ENCODE data around the gene TMBIM6.
A peak's percentile ranks its signal among the peaks of the same experiment; 100 is the strongest.
"Not testable (repeated sequence)": the region's sequence is repeated elsewhere in the genome, so short reads cannot be mapped to it uniquely, and the experiment has no call there.

Gene TMBIM6, protein sequence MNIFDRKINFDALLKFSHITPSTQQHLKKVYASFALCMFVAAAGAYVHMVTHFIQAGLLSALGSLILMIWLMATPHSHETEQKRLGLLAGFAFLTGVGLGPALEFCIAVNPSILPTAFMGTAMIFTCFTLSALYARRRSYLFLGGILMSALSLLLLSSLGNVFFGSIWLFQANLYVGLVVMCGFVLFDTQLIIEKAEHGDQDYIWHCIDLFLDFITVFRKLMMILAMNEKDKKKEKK

GRCh38 chr12:49740930-49741881 lies at the start of gene TMBIM6:
TSS of gene TMBIM6 (plus strand) at chr12:49741557. CDS start at chr12:49752494, 10,937 bp downstream.
- DNase-seq = peak; percentile 98

DNA sequence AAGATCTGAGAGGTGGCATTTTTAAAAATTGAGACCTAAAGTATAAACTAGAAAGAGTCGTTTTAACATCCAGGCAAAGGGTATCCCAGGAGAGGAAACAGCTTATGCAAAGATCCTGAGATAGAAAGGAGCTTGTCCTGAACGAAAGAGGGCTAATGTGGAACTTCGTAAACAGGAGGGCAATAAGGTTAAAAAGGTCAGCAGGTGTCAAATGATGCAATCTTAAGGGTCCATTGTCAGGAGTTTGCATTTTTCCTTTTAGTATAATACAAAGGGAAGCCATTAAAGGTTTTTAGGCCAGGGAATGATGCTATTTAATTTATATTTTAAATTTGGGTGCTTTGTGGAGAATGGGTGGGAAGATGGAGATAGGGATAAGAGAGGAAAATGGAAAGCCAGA lies 48.5 kb upstream of the TMBIM6 start:
- no peak for DNase-seq

- no peak for DNase-seq
Observed at GRCh38 chr12:49693931-49694444, 47.4 kb upstream of the TMBIM6 start.

GRCh38 chr12:49696723-49697122 lies 44.6 kb upstream of the TMBIM6 start:
- DNase-seq = no peak

DNA sequence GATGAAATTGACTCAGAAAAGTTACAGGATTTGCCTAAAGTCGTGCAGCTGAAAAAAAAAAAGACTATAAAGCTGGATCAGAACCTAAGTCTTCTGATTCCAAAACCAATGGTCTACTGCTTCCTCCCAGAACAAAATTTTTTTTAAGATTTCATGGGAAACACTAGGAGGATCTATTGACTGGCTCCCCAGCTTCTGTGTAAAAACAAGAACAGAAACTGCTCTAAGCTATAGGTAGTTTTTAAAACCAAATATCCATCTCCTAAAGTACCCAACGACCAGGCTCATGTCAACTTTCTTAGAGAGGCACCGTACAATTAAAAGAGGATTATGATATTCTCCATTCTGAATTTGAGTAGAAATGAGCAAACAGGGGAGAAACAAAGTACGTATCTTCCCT lies 43.5 kb upstream of the TMBIM6 start:
- DNase-seq = no peak

DNA sequence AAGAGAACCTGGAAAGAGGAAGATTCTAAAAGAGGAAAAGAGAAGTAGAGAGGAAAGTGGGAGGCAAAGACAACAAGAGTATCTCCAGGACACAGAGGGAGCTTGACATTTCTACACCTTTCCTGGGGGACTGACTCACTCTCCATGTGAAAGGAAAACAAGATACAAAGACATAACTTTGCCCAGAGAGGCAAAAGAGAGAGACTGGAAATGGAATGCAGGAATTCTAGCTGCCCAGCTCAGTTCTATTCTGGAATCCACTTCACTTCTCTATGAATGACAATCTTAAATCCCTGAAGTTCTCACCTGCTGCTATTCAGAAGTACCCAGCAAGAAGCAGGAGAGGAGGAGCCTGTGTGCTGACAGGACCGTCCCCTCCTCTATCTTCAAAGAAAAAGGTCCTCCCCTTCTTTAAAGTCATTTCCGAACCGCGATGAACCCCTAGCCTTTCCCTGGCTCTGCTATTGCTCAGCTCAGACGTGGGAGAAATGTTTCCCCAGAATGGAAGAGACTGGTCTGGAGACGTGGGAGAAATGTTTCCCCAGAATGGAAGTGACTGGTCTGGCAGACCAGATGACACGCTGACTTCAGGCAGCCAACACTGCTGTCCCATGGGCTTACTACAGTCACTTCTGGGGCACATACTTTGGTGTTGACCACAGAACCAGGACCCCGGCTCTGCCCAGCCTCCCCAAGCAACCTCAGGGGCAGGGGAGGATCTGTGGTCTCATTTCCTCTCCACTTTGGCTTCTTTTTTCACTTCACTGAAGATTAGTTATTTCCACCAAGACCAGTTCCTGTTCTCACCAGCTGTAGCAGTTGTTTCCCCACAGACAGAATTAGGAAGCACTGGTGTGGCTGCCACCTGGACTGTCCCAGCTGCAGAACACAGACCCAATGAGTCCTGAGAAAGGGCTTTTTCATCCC lies 42.5 kb upstream of the TMBIM6 start:
- no peak for DNase-seq

- no peak for DNase-seq
Observed at GRCh38 chr12:49702009-49702408, 39.3 kb upstream of the TMBIM6 start.

DNA sequence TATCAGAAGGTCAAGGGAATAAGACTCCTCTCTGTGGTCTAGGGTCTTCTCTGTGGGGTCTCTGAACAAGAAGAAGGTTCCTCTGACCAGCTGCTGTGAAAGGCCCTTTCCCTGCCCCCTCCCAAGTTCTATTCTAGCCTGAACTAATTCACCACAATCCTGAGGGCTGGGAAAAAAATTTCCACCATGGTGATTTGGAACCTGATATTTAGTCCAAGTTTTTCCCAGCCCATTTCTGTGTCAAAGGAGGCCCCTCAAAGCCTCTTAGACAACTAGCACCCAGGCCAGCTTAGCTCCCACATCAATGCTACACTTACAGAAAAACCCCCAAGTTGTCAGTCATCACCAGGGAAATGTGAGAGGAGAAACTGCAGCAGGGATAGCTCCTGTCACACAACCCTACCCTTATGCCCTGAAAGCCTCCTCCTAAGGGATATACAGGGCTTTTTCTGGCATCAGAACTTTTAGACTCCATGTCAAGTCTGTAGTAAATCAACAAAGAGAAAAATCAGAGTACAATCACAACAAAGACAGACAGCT lies 38.6 kb upstream of the TMBIM6 start:
- no peak for DNase-seq

DNA sequence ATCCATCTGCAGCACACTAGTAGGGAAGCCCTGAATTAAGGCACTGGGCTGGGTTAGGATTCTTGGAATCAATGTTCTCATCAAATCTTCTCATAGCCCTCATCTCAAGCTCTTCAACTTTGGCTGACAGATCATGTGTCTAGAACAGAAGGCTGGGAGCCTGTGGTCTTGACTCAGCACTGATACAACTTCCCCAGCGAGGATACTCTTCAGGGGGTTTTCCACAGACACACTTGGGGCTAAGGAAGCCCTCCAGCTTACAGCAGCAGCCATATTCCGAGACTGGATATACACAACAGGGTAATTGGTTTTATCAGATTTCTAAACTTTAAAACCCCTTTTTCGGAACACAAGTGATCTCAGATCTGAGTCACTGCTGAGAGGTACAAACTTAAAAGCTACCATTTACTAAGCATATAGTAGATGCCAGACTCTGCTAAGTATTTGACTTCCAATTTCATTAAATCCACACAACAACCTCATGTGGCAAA lies 37.7 kb upstream of the TMBIM6 start:
- DNase-seq = peak; percentile 23

- DNase-seq = no peak
Observed at GRCh38 chr12:49705479-49706134, 35.8 kb upstream of the TMBIM6 start.

DNA sequence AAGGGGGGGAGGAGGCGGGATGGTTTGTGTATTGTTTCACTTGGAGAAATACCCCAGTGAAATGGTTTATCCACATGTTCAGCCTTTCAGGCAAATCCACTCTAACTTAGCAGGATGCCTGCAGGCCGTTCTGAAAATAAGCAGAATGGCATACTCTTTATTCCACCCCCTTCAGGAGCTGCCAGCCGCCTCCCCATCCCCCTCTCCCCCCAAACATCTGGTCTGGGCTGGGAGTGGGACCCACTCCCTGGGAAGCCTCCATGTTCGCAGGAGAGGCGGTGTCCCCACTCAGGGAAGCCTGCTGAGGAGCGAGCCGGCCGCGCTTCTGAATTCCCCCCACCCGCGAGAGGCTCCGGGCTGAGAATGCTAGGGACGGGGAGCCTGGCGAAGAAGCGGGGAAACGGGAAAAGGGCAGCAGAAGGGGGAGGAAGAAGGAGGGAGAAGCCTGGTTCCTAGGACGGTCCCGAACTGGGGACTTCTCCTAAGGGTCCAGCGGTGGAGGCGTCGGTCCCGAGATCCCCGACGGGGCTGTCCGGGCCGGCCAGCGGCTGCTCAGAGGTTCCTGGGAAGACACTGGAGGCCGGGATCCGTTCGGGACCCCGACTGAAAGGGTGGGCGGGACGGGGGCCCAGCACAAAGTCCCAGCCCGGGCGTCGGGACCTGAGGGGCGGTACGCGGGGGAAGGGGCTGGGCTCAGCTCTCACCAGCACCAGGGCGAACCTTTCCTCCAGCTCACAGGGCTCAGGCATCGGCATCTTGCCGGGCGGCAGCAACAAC lies 34.8 kb upstream of the TMBIM6 start:
- peak; percentile 16 for DNase-seq

DNA sequence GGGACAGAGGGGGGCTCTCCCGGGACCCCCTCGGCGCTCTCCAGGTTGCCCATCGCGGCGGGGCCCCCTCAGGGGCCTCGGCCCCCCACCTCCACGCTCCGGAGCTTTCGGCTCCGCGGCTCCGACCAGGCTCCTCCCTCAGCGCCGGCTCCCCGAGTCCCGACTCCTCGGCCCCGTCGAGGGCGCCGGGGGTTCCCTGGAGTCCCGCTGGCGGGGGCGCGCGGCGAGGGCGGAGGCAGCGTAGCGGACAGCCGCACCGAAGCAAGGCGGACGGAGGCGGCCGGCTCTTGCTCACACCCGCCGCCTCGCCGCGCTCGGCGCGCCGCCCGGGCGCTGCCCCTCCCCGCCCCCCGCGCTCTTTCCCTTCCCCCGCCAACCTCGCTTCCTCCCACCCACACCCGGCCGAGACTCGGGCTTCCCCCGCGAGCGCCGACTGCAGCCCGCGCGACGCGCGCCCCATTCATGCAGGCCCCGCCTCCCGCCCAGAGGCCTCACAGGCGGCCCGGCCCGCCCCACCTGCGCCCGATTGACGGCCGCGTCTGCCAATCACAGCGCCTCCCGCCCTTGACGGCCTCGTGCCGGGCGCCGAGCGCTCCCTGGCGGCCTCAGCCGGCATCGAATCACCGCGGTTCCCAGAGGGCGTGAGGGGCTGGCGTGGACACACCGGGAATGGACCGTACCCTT lies 34.1 kb upstream of the TMBIM6 start, which contains the start of gene FMNL3:
Gene FMNL3, minus strand, starts transcription at position 278 of the 684 bp plus-strand sequence. Its CDS starts 225 bp downstream, at position 53.
- peak; percentile 98 for DNase-seq

GRCh38 chr12:49707812-49708147 lies 33.6 kb upstream of the TMBIM6 start:
- DNase-seq = no peak

GRCh38 chr12:49708851-49709250 lies 32.5 kb upstream of the TMBIM6 start:
- DNase-seq = no peak

DNA sequence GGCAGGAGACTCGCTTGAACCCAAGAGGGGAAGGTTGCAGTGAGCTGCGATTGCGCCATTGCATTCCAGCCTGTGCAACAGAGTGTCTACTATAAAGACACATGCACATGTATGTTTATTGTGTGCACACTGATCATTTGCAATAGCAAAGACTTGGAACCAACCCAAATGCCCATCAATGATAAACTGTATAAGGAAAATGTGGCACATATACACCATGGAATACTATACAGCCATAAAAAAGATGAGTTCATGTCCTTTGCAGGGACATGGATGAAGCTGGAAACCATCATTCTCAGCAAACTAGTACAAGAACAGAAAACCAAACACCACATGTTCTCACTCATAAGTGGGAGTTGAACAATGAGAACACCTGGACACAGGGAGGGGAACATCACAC lies 27.4 kb upstream of the TMBIM6 start:
- DNase-seq = not testable (repeated sequence)

DNA sequence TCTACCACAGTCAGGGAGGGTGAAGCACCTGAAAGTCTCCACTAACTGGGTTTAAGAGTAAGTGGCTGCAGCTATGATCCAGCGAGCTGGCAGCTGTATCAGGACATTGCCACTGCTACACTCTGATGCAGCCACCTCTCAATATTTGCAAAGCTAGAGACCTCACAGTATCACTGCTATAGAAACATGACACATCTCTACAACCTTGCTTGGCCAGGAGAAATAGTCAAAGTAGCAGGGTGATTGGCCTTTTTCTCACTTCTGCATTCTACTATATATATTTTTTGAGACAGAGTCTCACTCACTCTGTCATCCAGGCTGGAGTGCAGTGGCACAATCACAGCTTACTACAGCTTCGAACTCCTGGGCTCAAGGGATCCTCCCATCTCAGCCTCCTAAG lies 24.8 kb upstream of the TMBIM6 start:
- DNase-seq = no peak

DNA sequence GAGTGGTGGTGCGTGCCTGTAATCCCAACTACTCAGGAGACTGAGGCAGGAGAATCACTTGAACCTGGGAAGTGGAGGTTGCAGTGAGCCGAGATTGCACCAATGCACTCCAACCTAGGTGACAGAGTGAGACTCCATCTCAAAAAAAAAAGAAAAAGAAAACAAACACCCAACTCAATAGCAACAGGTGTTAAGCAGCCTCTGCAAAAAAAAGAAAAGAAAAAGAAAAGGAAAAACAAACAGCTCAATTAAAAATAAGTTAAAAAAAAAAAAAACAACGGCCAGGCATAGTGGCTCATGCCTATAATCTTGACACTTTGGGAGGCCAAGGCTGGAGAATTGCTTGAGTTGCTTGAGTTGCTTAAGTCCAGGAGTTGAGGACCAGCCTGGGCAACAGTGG lies 23.6 kb upstream of the TMBIM6 start:
- DNase-seq = not testable (repeated sequence)

DNA sequence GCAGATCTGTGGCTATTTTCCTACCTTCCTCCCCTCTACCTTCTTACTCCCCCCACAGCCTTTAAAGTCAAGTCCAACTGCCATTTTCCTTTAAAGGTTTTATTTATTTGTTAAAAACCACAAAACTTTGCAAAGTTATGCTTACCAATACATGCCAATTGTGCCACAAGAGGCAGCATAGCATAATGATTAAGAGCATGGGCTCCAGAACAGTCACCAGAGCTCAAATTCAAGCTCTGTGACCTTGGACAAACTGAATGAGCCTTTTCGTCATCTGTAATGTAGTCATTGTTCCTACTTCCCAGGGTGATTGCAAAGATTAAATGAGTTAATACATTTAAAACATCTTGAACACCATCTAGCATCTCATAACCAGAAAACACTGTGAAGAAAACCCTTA lies 21.1 kb upstream of the TMBIM6 start:
- no peak for DNase-seq

GRCh38 chr12:49721355-49721754 lies 20.0 kb upstream of the TMBIM6 start:
- not testable (repeated sequence) for DNase-seq

GRCh38 chr12:49728446-49728845 lies 12.9 kb upstream of the TMBIM6 start:
- no peak for DNase-seq

All from activated CD4-positive, alpha-beta T cell treated with anti-CD3 and anti-CD28 coated beads for 1 hour (primary cell).